Naive thymus-derived CD4-positive, alpha-beta T cell (primary cell): Measurements from ENCODE around the gene ZDHHC15. TPM values are rescaled to one million over a fixed set of nuclear protein-coding genes. Genes with fewer than 3 reads are reported as not detected.
"Not testable (repeated sequence)": the region's sequence is repeated elsewhere in the genome, so short reads cannot be mapped to it uniquely, and the experiment has no call there.

Source experiments
- ATAC-seq: fragments of 150-1000 bp; cut with Tn5 transposase; 2 replicates; pipeline ENCODE4 v1.10.0; 2021; ENCODE audit warnings: mild to moderate bottlenecking, moderate library complexity
- CTCF ChIA-PET: fragments of 350-600 bp; sonication (Branson Sonifier 250); formaldehyde crosslinking; loops from one replicate; lab custom pipeline; 2021; ENCODE audit warnings: antibody characterized with exemption; lab: Charles Lee
- POLR2A ChIA-PET: fragments of 350-600 bp; sonication (Branson Sonifier 250); formaldehyde crosslinking; loops from one replicate; lab custom pipeline; 2021; ENCODE audit warnings: antibody characterized with exemption, inconsistent platforms; lab: Charles Lee
- DNase-seq, 9 donors: peaks; one replicate each; pipeline versions ENCODE4 v3.0.0 to v3.0.0-alpha.2; 2020 to 2022; ENCODE audit warnings: mixed read lengths in 1 of 9
- H3K27ac ChIP-seq: one replicate; pipeline ENCODE4 v1.7.0; 2013; ENCODE audit warnings: mild to moderate bottlenecking, low read depth, low read length, moderate library complexity
- H3K27me3 ChIP-seq, 2 donors: one replicate each; pipeline ENCODE4 v1.7.0; 2013; ENCODE audit warnings: low read length in 2 of 2, mild to moderate bottlenecking in 2 of 2, moderate library complexity in 2 of 2; ENCODE audit not compliant: control insufficient read depth in 2 of 2, insufficient read depth in 2 of 2
- H3K36me3 ChIP-seq, 3 experiments: 1 replicate in 2 of 3; 2 replicates in 1 of 3; pipeline ENCODE4 v1.7.0; 2013; ENCODE audit warnings: low read length in 3 of 3, mild to moderate bottlenecking in 3 of 3, moderate library complexity in 1 of 3; ENCODE audit not compliant: insufficient read depth in 3 of 3, control insufficient read depth in 2 of 3
- H3K4me1 ChIP-seq, 2 donors: one replicate each; pipeline ENCODE4 v1.7.0; 2013; ENCODE audit warnings: low read length in 2 of 2, mild to moderate bottlenecking in 2 of 2, moderate library complexity in 1 of 2; ENCODE audit not compliant: control insufficient read depth in 2 of 2, insufficient read depth in 2 of 2
- H3K4me3 ChIP-seq: 2 replicates; pipeline ENCODE4 v1.7.0; 2013; ENCODE audit warnings: mild to moderate bottlenecking, low read length
- H3K9me3 ChIP-seq, 3 experiments: 1 replicate in 2 of 3; 2 replicates in 1 of 3; pipeline ENCODE4 v1.7.0; 2013; ENCODE audit warnings: low read length in 3 of 3; ENCODE audit not compliant: control insufficient read depth in 2 of 3
- H3K27ac Mint-ChIP-seq, 9 donors: one replicate each; pipeline ENCODE4 v1.8.0; 2020 to 2022; ENCODE audit warnings: mixed read lengths in 9 of 9, mild to moderate bottlenecking in 8 of 9, moderate library complexity in 5 of 9, inconsistent platforms in 2 of 9
- H3K27me3 Mint-ChIP-seq, 5 donors: one replicate each; pipeline ENCODE4 v1.8.0; 2021 to 2022; ENCODE audit warnings: mixed read lengths in 5 of 5, mild to moderate bottlenecking in 1 of 5
- H3K36me3 Mint-ChIP-seq, 5 donors: one replicate each; pipeline ENCODE4 v1.8.0; 2020 to 2022; ENCODE audit warnings: mixed read lengths in 5 of 5, mild to moderate bottlenecking in 3 of 5, inconsistent platforms in 1 of 5
- H3K4me1 Mint-ChIP-seq, 7 donors: one replicate each; pipeline ENCODE4 v1.8.0; 2020 to 2022; ENCODE audit warnings: mixed read lengths in 7 of 7, mild to moderate bottlenecking in 3 of 7, inconsistent platforms in 1 of 7
- H3K4me3 Mint-ChIP-seq, 10 donors: one replicate each; pipeline ENCODE4 v1.8.0; 2020 to 2022; ENCODE audit warnings: mild to moderate bottlenecking in 10 of 10, mixed read lengths in 10 of 10, moderate library complexity in 6 of 10, inconsistent platforms in 2 of 10
- H3K9me3 Mint-ChIP-seq, 11 donors: one replicate each; pipeline ENCODE4 v1.8.0; 2020 to 2022; ENCODE audit warnings: mixed read lengths in 11 of 11, mild to moderate bottlenecking in 4 of 11, inconsistent platforms in 1 of 11, moderate library complexity in 1 of 11
- intact Hi-C, 2 donors: fragments of 100-400 bp; cut with micrococcal nuclease; formaldehyde crosslinking; loops; one replicate each; pipeline ENCODE4 v1.15.1; 2023
- polyA plus RNA-seq, 2 donors: library from polyadenylated mRNA; unstranded; fragments of 300-500 nt; fragmentation: Illumina TruSeq; gene quantifications; one replicate each; pipeline ENCODE4 v1.2.3, GENCODE V29; 2021
- total RNA-seq, 6 experiments: library from RNA in 5 of 6; stranded (reverse) in 5 of 6; gene quantifications; 1 replicate in 5 of 6; 2 replicates in 1 of 6; pipeline ENCODE4 v1.2.3 and lab custom pipeline; 2021 to 2026

The ZDHHC15 gene
- total and polyA plus RNA-seq, 7 experiments from 2014 or later = 0.16 to 0.84 (median 0.56) TPM; not detected in 1

- no peak for ATAC-seq
- Mint-ChIP-seq H3K36me3 (peaks cover 0 to 20% (median 6%) of the 10 kb centered on the region in 5 donors), H3K9me3 (peaks cover 0 to 29% (median 5%) of the 10 kb centered on the region in 11 donors), H3K4me1 (no peaks in the 10 kb centered on the region), H3K27me3 (no peaks in the 10 kb centered on the region), H3K4me3 (no peak overlapping the region), H3K27ac (no peak overlapping the region)
- no peak for DNase-seq
- Histone ChIP-seq H3K27ac (no peak overlapping the region), H3K4me3 (no peak overlapping the region), H3K36me3 (no peaks in the 10 kb centered on the region), H3K4me1 (no peaks in the 10 kb centered on the region), H3K27me3 (no peaks in the 10 kb centered on the region), H3K9me3 (no peaks in the 10 kb centered on the region)
- intact Hi-C loops = no loop called here
- ChIA-PET POLR2A (no interaction called here), CTCF (no interaction called here)
Observed at GRCh38 chrX:75365243-75365975, 157.4 kb downstream of the ZDHHC15 start.

- ChIA-PET CTCF (no interaction called here), POLR2A (no interaction called here)
- Histone ChIP-seq H3K9me3 (no peaks in the 10 kb centered on the region), H3K4me3 (no peak overlapping the region), H3K4me1 (no peaks in the 10 kb centered on the region), H3K27me3 (no peaks in the 10 kb centered on the region), H3K27ac (no peak overlapping the region), H3K36me3 (no peaks in the 10 kb centered on the region)
- Mint-ChIP-seq H3K27me3 (no peaks in the 10 kb centered on the region), H3K9me3 (peaks cover 0 to 29% (median 5%) of the 10 kb centered on the region in 11 donors), H3K36me3 (peaks cover 0 to 20% (median 6%) of the 10 kb centered on the region in 5 donors), H3K4me3 (no peak overlapping the region), H3K27ac (no peak overlapping the region), H3K4me1 (no peaks in the 10 kb centered on the region)
- no peak for DNase-seq
- ATAC-seq = no peak
- intact Hi-C loops = no loop called here
Observed at GRCh38 chrX:75361788-75362187, 161.0 kb downstream of the ZDHHC15 start.

- intact Hi-C loops, H3K4me3 Mint-ChIP-seq, POLR2A ChIA-PET, H3K27ac ChIP-seq, H3K4me1 ChIP-seq, H3K9me3 ChIP-seq, H3K36me3 ChIP-seq, CTCF ChIA-PET, H3K4me3 ChIP-seq, H3K27ac Mint-ChIP-seq, DNase-seq, H3K4me1 Mint-ChIP-seq, ATAC-seq, H3K27me3 ChIP-seq, H3K27me3 Mint-ChIP-seq: not testable (repeated sequence)
- peaks cover 7 to 42% (median 26%) of the 10 kb centered on the region in 5 donors for H3K36me3 Mint-ChIP-seq
- peaks cover 0 to 48% (median 14%) of the 10 kb centered on the region in 11 donors for H3K9me3 Mint-ChIP-seq
Observed at GRCh38 chrX:75348601-75349000, 174.2 kb downstream of the ZDHHC15 start.

- ChIA-PET CTCF (interaction anchor here (0.6 kb wide), 1 partner anchor 256 kb away, joined by 3 read pairs; no protein-coding TSS in a partner anchor), POLR2A (no interaction called here)
- Mint-ChIP-seq H3K4me3 (no peak overlapping the region), H3K27me3 (no peaks in the 10 kb centered on the region), H3K27ac (no peak overlapping the region), H3K4me1 (no peaks in the 10 kb centered on the region), H3K36me3 (peaks cover 0 to 14% (median 12%) of the 10 kb centered on the region in 5 donors), H3K9me3 (peaks cover 0 to 28% (median 8%) of the 10 kb centered on the region in 11 donors)
- H3K4me1 ChIP-seq = no peaks in the 10 kb centered on the region
- no peak for ATAC-seq
- peaks cover 0 to 6% (median 0%) of the 10 kb centered on the region in 3 experiments for H3K36me3 ChIP-seq
- peaks cover 0 to 6% (median 0%) of the 10 kb centered on the region in 3 experiments for H3K9me3 ChIP-seq
- intact Hi-C loops = no loop called here
- no peaks in the 10 kb centered on the region for H3K27me3 ChIP-seq
- no peak overlapping the region for H3K27ac ChIP-seq
- no peak for DNase-seq
- no peak overlapping the region for H3K4me3 ChIP-seq
Observed at GRCh38 chrX:75337525-75337924, 185.3 kb downstream of the ZDHHC15 start.

- intact Hi-C loops = no loop called here
- DNase-seq (no peak), ATAC-seq (no peak)
- Mint-ChIP-seq H3K4me1 (no peaks in the 10 kb centered on the region), H3K27me3 (no peaks in the 10 kb centered on the region), H3K36me3 (peaks cover 4 to 36% (median 32%) of the 10 kb centered on the region in 5 donors), H3K9me3 (peaks cover 0 to 52% (median 18%) of the 10 kb centered on the region in 11 donors), H3K4me3 (no peak overlapping the region), H3K27ac (no peak overlapping the region)
- H3K4me1 ChIP-seq = no peaks in the 10 kb centered on the region
- no peaks in the 10 kb centered on the region for H3K27me3 ChIP-seq
- peaks cover 0 to 6% (median 0%) of the 10 kb centered on the region in 3 experiments for H3K36me3 ChIP-seq
- ChIA-PET CTCF (no interaction called here), POLR2A (no interaction called here)
- H3K27ac ChIP-seq = no peak overlapping the region
- H3K9me3 ChIP-seq = peaks cover 0 to 6% (median 0%) of the 10 kb centered on the region in 3 experiments
- no peak overlapping the region for H3K4me3 ChIP-seq
Observed at GRCh38 chrX:75335127-75335458, 187.7 kb downstream of the ZDHHC15 start.

- H3K27me3 ChIP-seq, H3K27ac Mint-ChIP-seq, POLR2A ChIA-PET, ATAC-seq, H3K4me1 ChIP-seq, H3K4me3 ChIP-seq, H3K4me1 Mint-ChIP-seq, intact Hi-C loops, H3K36me3 ChIP-seq, DNase-seq, CTCF ChIA-PET, H3K9me3 ChIP-seq, H3K4me3 Mint-ChIP-seq, H3K27me3 Mint-ChIP-seq, H3K27ac ChIP-seq: not testable (repeated sequence)
- peaks cover 0 to 57% (median 18%) of the 10 kb centered on the region in 11 donors for H3K9me3 Mint-ChIP-seq
- peaks cover 4 to 41% (median 38%) of the 10 kb centered on the region in 5 donors for H3K36me3 Mint-ChIP-seq
Observed at GRCh38 chrX:75334407-75335126, 188.3 kb downstream of the ZDHHC15 start.
